HEK293T (cell line): ENCODE measurements around the gene GRIN3B.

ENCODE experiments used
- ARNT ChIP-seq: fragments of 450-650 bp; IDR thresholded peaks from 2 replicates; pipeline ENCODE4 v1.6.1; 2017; ENCODE audit warnings: mild to moderate bottlenecking
- BHLHE40 ChIP-seq: fragments of 450-650 bp; IDR thresholded peaks from 2 replicates; pipeline ENCODE4 v1.6.1; 2016; ENCODE audit warnings: mild to moderate bottlenecking, moderate library complexity, borderline replicate concordance
- FOXA1 ChIP-seq: fragments of 450-650 bp; IDR thresholded peaks from 2 replicates; pipeline ENCODE4 v1.6.1; 2016; ENCODE audit warnings: mild to moderate bottlenecking
- HDGF ChIP-seq: fragments of 450-650 bp; IDR thresholded peaks from 2 replicates; pipeline ENCODE4 v1.6.1; 2017; ENCODE audit warnings: antibody characterized with exemption, borderline replicate concordance
- SP1 ChIP-seq: fragments of 450-650 bp; IDR thresholded peaks from 2 replicates; pipeline ENCODE4 v1.6.1; 2017
- TARDBP ChIP-seq: fragments of 450-650 bp; IDR thresholded peaks from 2 replicates; pipeline ENCODE4 v1.6.1; 2016

DNA sequence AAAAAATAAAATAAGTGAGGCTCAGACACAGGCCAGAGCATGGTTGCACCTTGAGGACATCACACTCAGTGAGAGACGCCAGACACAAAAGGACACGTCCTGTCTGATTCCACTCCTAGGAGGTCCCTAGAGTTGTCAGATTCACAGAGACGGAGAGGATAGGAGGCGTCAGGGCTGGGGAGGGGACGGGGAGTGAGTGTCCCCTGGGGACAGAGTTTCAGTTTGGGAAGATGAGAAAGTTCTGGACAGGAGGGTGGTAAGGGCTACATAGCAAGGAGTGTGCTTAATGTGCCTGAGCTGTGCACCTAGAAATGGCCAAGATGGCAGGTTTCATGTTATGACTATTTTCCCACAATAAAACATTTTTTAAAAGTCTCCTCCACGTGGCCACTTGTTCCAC lies 2.2 kb upstream of the GRIN3B start:
- TF ChIP-seq BHLHE40 = no peak
- no peak for TF ChIP-seq ARNT
- no peak for TF ChIP-seq HDGF
- TF ChIP-seq TARDBP = no peak
- TF ChIP-seq FOXA1 = no peak
- TF ChIP-seq SP1 = no peak
